Fibroblast of mammary gland (primary cell): ENCODE data around the gene PRR35.

Source experiments
- DNase-seq: peaks from one replicate; pipeline ENCODE4 v3.0.0-alpha.2; 2010; ENCODE audit warnings: low read depth
- H3K4me3 ChIP-seq: 2 replicates; pipeline ENCODE4 v1.5.1; 2011; ENCODE audit warnings: low read depth, mild to moderate bottlenecking, low read length, moderate library complexity; ENCODE audit not compliant: control insufficient read depth
- TF ChIP-seq, protein P1 (sequence below): conservative IDR thresholded peaks from 2 replicates; pipeline ENCODE4 v1.5.1; 2011; ENCODE audit warnings: low read depth, low read length, inconsistent platforms; ENCODE audit not compliant: control insufficient read depth, insufficient read depth

Gene PRR35

DNA sequence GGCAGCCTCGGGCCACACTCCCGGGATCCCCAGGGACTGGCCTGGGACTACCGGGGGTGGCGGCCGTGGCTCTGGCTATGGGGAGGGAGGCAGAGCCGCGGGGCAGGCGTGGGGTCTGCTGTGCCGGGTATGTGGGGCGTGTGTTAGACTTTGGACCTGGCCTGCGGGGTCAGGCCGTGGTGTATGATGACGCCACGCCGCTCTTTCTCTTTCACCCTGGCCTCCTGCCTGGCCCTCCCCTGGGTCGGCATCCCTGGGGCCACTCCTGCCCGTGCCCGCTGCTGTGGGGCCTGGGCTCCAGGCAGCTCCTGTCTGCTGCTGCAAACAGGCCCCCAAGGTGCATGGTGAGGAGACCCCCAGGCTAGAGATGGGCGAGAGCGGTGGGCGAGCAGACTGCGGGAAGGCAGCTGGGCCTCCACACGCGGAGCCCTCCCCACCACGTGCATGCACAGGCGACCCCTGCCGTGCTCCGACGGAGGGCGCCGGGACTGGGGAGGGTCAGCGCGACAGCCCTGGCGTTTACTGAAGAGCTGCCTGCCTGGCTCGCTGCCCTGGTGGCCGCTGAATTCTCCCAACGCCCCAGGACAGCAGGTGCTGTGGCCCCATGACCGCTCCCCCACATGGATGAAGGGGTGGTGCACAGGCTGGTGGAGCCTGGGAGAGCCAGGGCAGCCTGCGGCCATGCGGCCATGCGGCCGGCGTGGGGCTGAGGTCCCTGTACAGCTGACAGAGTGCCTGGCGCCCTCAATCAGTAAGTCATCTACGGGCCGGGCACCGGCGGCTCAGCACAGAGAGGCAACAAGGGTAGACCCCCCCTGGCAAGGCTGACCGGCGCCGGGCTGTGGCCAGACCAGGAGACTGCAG, 16.7 kb upstream of the PRR35 start:
- DNase-seq: no peak
- TF ChIP-seq, protein P1, sequence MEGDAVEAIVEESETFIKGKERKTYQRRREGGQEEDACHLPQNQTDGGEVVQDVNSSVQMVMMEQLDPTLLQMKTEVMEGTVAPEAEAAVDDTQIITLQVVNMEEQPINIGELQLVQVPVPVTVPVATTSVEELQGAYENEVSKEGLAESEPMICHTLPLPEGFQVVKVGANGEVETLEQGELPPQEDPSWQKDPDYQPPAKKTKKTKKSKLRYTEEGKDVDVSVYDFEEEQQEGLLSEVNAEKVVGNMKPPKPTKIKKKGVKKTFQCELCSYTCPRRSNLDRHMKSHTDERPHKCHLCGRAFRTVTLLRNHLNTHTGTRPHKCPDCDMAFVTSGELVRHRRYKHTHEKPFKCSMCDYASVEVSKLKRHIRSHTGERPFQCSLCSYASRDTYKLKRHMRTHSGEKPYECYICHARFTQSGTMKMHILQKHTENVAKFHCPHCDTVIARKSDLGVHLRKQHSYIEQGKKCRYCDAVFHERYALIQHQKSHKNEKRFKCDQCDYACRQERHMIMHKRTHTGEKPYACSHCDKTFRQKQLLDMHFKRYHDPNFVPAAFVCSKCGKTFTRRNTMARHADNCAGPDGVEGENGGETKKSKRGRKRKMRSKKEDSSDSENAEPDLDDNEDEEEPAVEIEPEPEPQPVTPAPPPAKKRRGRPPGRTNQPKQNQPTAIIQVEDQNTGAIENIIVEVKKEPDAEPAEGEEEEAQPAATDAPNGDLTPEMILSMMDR: no peak
- H3K4me3 ChIP-seq: no peak overlapping the region

DNA sequence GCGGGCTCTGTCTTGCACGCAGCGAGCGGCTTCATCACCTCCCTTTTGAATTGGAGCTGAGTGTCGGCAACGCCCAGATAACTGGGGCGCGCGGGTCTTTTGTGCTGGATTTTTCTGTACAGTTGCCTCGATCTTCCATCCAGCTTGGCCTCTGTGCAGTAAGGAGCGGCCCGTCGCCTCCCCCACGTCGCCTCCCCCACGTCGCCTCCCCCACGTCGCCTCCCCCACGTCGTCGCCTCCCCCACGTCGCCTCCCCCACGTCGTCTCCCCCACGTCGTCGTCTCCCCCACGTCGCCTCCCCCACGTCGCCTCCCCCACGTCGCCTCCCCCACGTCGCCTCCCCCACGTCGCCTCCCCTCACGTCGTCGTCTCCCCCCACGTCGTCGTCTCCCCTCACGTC, 15.7 kb upstream of the PRR35 start:
- TF ChIP-seq, protein P1: no peak
- no peak for DNase-seq
- H3K4me3 ChIP-seq: no peak overlapping the region

DNA sequence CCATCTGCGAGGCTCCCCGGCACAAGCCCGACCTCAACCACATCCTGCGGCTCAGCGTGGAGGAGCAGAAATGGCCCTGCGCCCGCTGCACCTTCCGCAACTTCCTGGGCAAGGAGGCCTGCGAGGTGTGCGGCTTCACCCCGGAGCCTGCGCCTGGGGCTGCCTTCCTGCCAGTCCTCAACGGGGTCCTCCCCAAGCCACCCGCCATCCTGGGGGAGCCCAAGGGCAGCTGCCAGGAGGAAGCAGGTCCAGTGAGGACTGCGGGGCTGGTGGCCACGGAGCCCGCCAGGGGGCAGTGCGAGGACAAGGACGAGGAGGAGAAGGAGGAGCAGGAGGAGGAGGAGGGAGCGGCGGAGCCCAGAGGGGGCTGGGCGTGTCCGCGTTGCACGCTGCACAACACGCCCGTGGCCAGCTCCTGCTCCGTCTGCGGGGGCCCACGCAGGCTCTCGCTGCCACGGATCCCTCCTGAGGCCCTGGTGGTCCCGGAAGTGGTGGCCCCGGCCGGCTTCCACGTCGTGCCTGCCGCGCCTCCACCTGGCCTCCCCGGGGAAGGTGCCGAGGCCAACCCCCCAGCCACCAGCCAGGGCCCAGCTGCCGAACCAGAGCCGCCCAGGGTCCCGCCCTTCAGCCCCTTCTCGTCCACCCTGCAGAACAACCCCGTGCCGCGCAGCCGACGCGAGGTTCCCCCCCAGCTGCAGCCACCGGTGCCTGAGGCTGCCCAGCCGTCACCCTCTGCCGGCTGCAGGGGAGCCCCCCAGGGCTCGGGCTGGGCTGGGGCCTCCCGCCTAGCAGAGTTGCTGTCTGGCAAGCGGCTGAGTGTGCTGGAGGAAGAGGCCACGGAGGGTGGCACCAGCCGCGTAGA, 13.1 kb upstream of the PRR35 start:
- TF ChIP-seq, protein P1: peak; percentile 55
- DNase-seq: peak; percentile 63
- no peak overlapping the region for H3K4me3 ChIP-seq

DNA sequence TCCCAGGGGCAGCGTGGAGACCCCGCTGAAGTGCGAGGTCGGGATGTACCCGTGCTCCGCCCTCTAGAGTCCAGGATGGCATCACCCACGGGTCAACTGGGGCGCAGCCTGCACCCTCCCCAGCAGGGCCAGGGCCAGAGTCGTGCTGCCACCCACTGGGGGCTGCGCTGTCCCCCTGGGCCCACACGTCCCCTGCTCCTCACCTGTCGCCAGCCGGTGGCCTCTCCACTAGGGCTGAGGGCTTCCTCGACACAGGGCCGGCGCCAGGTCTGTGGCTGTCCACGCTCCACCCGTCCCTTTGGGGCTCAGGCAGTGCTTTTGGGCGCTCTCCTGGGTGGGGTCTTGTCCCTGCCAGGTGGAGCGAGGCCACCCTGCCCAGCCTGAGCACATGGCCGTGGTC, 11.6 kb upstream of the PRR35 start:
- DNase-seq: no peak
- no peak overlapping the region for H3K4me3 ChIP-seq
- TF ChIP-seq, protein P1: no peak

DNA sequence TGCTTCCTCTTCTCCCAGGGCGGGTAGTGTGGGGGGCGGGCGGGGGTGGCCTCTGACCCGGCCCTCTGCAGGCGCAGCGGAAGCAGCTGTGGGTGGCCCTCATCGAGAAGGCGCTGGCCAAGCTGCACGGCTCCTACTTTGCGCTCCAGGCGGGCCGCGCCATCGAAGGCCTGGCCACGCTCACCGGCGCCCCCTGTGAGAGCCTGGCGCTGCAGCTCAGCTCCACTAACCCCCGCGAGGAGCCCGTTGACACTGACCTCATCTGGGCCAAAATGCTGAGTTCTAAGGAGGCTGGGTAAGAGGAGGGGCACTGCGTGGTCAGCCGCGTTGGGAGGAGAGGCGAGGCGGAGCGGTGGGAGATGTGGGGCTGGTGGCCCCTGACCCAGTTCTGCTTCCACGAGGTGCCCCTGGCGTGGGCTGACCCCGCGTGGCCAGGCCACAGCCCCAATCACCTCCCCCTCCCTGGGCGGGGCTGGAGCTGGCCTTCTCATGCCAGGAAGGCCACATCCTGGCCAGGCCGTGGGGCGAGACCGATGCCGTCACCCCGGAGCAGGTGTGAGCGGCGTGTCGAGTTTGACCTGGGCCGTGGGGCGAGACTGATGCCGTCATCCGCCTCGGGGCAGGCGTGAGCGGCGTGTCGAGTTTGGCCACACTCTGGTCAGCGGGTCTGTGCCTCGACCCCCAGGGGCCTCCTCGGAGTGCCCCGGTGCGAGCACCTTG, 10.5 kb upstream of the PRR35 start:
- no peak overlapping the region for H3K4me3 ChIP-seq
- TF ChIP-seq, protein P1: no peak
- no peak for DNase-seq

DNA sequence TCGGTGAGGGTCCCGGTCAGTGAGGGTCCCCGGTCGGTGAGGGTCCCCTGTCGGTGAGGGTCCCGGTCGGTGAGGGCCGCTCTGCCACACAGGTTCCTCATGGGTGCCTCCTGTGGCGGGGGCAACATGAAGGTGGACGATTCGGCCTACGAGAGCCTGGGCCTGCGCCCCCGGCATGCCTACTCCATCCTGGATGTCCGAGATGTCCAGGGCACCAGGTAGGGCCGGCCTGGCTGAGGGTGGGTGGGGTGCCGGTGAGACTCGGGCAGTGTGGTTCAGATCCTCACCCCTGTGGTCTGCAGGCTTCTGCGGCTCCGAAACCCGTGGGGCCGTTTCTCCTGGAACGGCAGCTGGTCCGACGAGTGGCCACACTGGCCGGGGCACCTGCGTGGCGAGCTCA, 9.0 kb upstream of the PRR35 start:
- no peak overlapping the region for H3K4me3 ChIP-seq
- DNase-seq: no peak
- TF ChIP-seq, protein P1: no peak
